ENCODE results near the gene ROR2.

DNA sequence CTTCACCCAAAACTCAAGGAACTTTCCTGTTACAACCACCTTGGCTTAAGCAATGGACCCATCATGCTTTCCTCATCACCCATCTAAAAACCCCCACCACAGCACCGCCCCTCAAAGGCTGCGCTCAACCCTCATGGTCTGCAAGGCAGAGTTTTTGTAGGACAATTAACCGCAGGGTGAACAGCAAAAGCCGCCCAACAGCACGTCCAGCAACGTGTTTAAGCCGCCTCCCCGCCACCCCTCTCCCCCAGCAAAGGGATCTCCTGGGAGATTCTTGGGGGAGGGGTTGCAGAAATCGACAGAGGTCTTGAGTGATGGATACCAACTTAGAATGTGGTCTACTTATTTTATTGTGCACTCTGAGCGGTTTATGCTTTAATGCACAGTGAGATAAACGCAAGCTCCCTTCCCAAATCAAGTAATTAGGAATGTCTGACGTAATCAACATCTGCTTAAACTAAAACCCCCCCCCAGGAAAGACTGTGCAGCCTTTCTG is 1.9 kb downstream of the ROR2 start:
- no peak for TF ChIP-seq POLR2A (IDR thresholded peaks at IDR 0.05)
- TF ChIP-seq, protein P1, sequence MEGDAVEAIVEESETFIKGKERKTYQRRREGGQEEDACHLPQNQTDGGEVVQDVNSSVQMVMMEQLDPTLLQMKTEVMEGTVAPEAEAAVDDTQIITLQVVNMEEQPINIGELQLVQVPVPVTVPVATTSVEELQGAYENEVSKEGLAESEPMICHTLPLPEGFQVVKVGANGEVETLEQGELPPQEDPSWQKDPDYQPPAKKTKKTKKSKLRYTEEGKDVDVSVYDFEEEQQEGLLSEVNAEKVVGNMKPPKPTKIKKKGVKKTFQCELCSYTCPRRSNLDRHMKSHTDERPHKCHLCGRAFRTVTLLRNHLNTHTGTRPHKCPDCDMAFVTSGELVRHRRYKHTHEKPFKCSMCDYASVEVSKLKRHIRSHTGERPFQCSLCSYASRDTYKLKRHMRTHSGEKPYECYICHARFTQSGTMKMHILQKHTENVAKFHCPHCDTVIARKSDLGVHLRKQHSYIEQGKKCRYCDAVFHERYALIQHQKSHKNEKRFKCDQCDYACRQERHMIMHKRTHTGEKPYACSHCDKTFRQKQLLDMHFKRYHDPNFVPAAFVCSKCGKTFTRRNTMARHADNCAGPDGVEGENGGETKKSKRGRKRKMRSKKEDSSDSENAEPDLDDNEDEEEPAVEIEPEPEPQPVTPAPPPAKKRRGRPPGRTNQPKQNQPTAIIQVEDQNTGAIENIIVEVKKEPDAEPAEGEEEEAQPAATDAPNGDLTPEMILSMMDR (IDR thresholded peaks at IDR 0.05) = no peak
- TF ChIP-seq POLR2AphosphoS5 (IDR thresholded peaks at IDR 0.05) = no peak
